Measurements from ENCODE around the gene NFIA.

The NFIA gene

GRCh38 chr1:61226791-61227567 is 144.6 kb downstream of the NFIA start:
- DNase-seq: no peak
- no peaks in the 10 kb centered on the region for H3K9me3 ChIP-seq (ENCODE audit: control insufficient read depth, low read length)
- H2AK5ac ChIP-seq (ENCODE audit: low read length, severe bottlenecking): no peak overlapping the region
- no peak overlapping the region for H3K27ac ChIP-seq (ENCODE audit: low read length, poor library complexity, severe bottlenecking)
- H3K9ac ChIP-seq (ENCODE audit: low read length): peak overlapping the region; percentile 80
- no peak overlapping the region for H3K4ac ChIP-seq (ENCODE audit: low read depth in 1 of 2, low read length in 2 of 2)
- H3K18ac ChIP-seq (ENCODE audit: low read depth in 1 of 2, low read length in 2 of 2): no peak overlapping the region
- no peaks in the 10 kb centered on the region for H3K4me1 ChIP-seq (ENCODE audit: control insufficient read depth, insufficient read depth, low read depth, low read length)
- no peak overlapping the region for H2AFZ ChIP-seq (ENCODE audit: low read depth, low read length)
- WGBS: 91% methylated on average over 12 of the region's 12 CpGs
- no peak overlapping the region for H3K14ac ChIP-seq (ENCODE audit: low read length in 2 of 2)
- no peak overlapping the region for H2BK15ac ChIP-seq (ENCODE audit: low read depth, poor library complexity, severe bottlenecking)
- H3K79me1 ChIP-seq (replicated peaks; ENCODE audit: low read length, poor library complexity, severe bottlenecking): no peaks in the 10 kb centered on the region
- H2BK12ac ChIP-seq (ENCODE audit: low read length in 2 of 2): no peak overlapping the region
- no peaks in the 10 kb centered on the region for H3K36me3 ChIP-seq (ENCODE audit: control insufficient read depth in 1 of 2, insufficient read depth in 2 of 2, low read depth in 1 of 2, low read length in 2 of 2)
- no peaks in the 10 kb centered on the region for H3K27me3 ChIP-seq (ENCODE audit: control insufficient read depth in 1 of 2, insufficient read depth in 1 of 2, low read length in 2 of 2)
- H2BK5ac ChIP-seq (ENCODE audit: low read depth, low read length, poor library complexity, severe bottlenecking): no peak overlapping the region
- no peak overlapping the region for H3K4me2 ChIP-seq (ENCODE audit: low read length, poor library complexity, severe bottlenecking)
- H4K8ac ChIP-seq (ENCODE audit: low read length): no peak overlapping the region
- H3K4me3 ChIP-seq (ENCODE audit: insufficient read depth in 1 of 2, low read depth in 1 of 2, low read length in 2 of 2): peak overlapping the region in 1 of 2 experiments; percentile 76
- H2BK120ac ChIP-seq (ENCODE audit: low read depth, low read length): no peak overlapping the region
- no peak overlapping the region for H4K91ac ChIP-seq (ENCODE audit: low read length)
- H3K23ac ChIP-seq (ENCODE audit: low read length in 2 of 2): no peak overlapping the region

- H3K14ac ChIP-seq (ENCODE audit: low read length in 2 of 2): no peak overlapping the region
Measured at GRCh38 chr1:61227857-61228550, 145.6 kb downstream of the NFIA start.

GRCh38 chr1:61230523-61230922 is 148.2 kb downstream of the NFIA start:
- Histone ChIP-seq H3K4me1 (ENCODE audit: control insufficient read depth, insufficient read depth, low read depth, low read length) (no peaks in the 10 kb centered on the region), H4K91ac (ENCODE audit: low read length) (no peak overlapping the region), H3K9me3 (ENCODE audit: control insufficient read depth, low read length) (no peaks in the 10 kb centered on the region), H3K14ac (ENCODE audit: low read length in 2 of 2) (no peak overlapping the region), H2AK5ac (ENCODE audit: low read length, severe bottlenecking) (no peak overlapping the region), H3K27me3 (ENCODE audit: control insufficient read depth in 1 of 2, insufficient read depth in 1 of 2, low read length in 2 of 2) (no peaks in the 10 kb centered on the region), H2BK5ac (ENCODE audit: low read depth, low read length, poor library complexity, severe bottlenecking) (no peak overlapping the region), H3K36me3 (ENCODE audit: control insufficient read depth in 1 of 2, insufficient read depth in 2 of 2, low read depth in 1 of 2, low read length in 2 of 2) (no peaks in the 10 kb centered on the region), H3K27ac (ENCODE audit: low read length, poor library complexity, severe bottlenecking) (no peak overlapping the region), H2BK15ac (ENCODE audit: low read depth, poor library complexity, severe bottlenecking) (peak overlapping the region; percentile 48), H3K4me2 (ENCODE audit: low read length, poor library complexity, severe bottlenecking) (no peak overlapping the region), H3K4me3 (ENCODE audit: insufficient read depth in 1 of 2, low read depth in 1 of 2, low read length in 2 of 2) (no peak overlapping the region), H3K79me1 (replicated peaks; ENCODE audit: low read length, poor library complexity, severe bottlenecking) (no peaks in the 10 kb centered on the region), H3K4ac (ENCODE audit: low read depth in 1 of 2, low read length in 2 of 2) (no peak overlapping the region), H2BK120ac (ENCODE audit: low read depth, low read length) (no peak overlapping the region), H4K8ac (ENCODE audit: low read length) (no peak overlapping the region), H3K23ac (ENCODE audit: low read length in 2 of 2) (peak overlapping the region in 1 of 2 experiments; percentile 34), H3K18ac (ENCODE audit: low read depth in 1 of 2, low read length in 2 of 2) (no peak overlapping the region), H2BK12ac (ENCODE audit: low read length in 2 of 2) (no peak overlapping the region), H2AFZ (ENCODE audit: low read depth, low read length) (no peak overlapping the region), H3K9ac (ENCODE audit: low read length) (no peak overlapping the region)
- DNase-seq: no peak
- WGBS: 91% methylated on average over 3 of the region's 3 CpGs

More at GRCh38 chr1:61227857-61228550, 145.6 kb downstream of the NFIA start:
- H2AK5ac ChIP-seq (ENCODE audit: low read length, severe bottlenecking): no peak overlapping the region
- H3K9ac ChIP-seq (ENCODE audit: low read length): no peak overlapping the region
- no peak overlapping the region for H2BK120ac ChIP-seq (ENCODE audit: low read depth, low read length)
- no peak overlapping the region for H3K4me3 ChIP-seq (ENCODE audit: insufficient read depth in 1 of 2, low read depth in 1 of 2, low read length in 2 of 2)
- H2BK5ac ChIP-seq (ENCODE audit: low read depth, low read length, poor library complexity, severe bottlenecking): no peak overlapping the region
- no peaks in the 10 kb centered on the region for H3K27me3 ChIP-seq (ENCODE audit: control insufficient read depth in 1 of 2, insufficient read depth in 1 of 2, low read length in 2 of 2)
- no peak overlapping the region for H2AFZ ChIP-seq (ENCODE audit: low read depth, low read length)
- no peak overlapping the region for H3K4me2 ChIP-seq (ENCODE audit: low read length, poor library complexity, severe bottlenecking)
- H3K23ac ChIP-seq (ENCODE audit: low read length in 2 of 2): no peak overlapping the region
- no peak overlapping the region for H3K18ac ChIP-seq (ENCODE audit: low read depth in 1 of 2, low read length in 2 of 2)
- WGBS: 81% methylated on average over 3 of the region's 4 CpGs
- no peak overlapping the region for H4K8ac ChIP-seq (ENCODE audit: low read length)
- no peaks in the 10 kb centered on the region for H3K4me1 ChIP-seq (ENCODE audit: control insufficient read depth, insufficient read depth, low read depth, low read length)
- no peaks in the 10 kb centered on the region for H3K36me3 ChIP-seq (ENCODE audit: control insufficient read depth in 1 of 2, insufficient read depth in 2 of 2, low read depth in 1 of 2, low read length in 2 of 2)
- no peak overlapping the region for H4K91ac ChIP-seq (ENCODE audit: low read length)
- H2BK12ac ChIP-seq (ENCODE audit: low read length in 2 of 2): no peak overlapping the region
- H2BK15ac ChIP-seq (ENCODE audit: low read depth, poor library complexity, severe bottlenecking): no peak overlapping the region
- no peak overlapping the region for H3K27ac ChIP-seq (ENCODE audit: low read length, poor library complexity, severe bottlenecking)
- no peaks in the 10 kb centered on the region for H3K79me1 ChIP-seq (replicated peaks; ENCODE audit: low read length, poor library complexity, severe bottlenecking)
- peak; percentile 3 for DNase-seq
- no peak overlapping the region for H3K4ac ChIP-seq (ENCODE audit: low read depth in 1 of 2, low read length in 2 of 2)
- no peaks in the 10 kb centered on the region for H3K9me3 ChIP-seq (ENCODE audit: control insufficient read depth, low read length)

GRCh38 chr1:61231795-61232194 is 149.4 kb downstream of the NFIA start:
- WGBS: 83% methylated on average over 1 of the region's 2 CpGs
- no peak overlapping the region for H2BK12ac ChIP-seq (ENCODE audit: low read length in 2 of 2)
- H3K4me3 ChIP-seq (ENCODE audit: insufficient read depth in 1 of 2, low read depth in 1 of 2, low read length in 2 of 2): no peak overlapping the region

More at GRCh38 chr1:61231795-61232194, 149.4 kb downstream of the NFIA start:
- H2BK5ac ChIP-seq (ENCODE audit: low read depth, low read length, poor library complexity, severe bottlenecking): no peak overlapping the region
- no peak overlapping the region for H4K8ac ChIP-seq (ENCODE audit: low read length)
- no peak overlapping the region for H2BK120ac ChIP-seq (ENCODE audit: low read depth, low read length)
- H3K79me1 ChIP-seq (replicated peaks; ENCODE audit: low read length, poor library complexity, severe bottlenecking): no peaks in the 10 kb centered on the region
- H3K18ac ChIP-seq (ENCODE audit: low read depth in 1 of 2, low read length in 2 of 2): no peak overlapping the region
- H3K36me3 ChIP-seq (ENCODE audit: control insufficient read depth in 1 of 2, insufficient read depth in 2 of 2, low read depth in 1 of 2, low read length in 2 of 2): no peaks in the 10 kb centered on the region
- no peaks in the 10 kb centered on the region for H3K9me3 ChIP-seq (ENCODE audit: control insufficient read depth, low read length)
- DNase-seq: no peak
- no peak overlapping the region for H3K4me2 ChIP-seq (ENCODE audit: low read length, poor library complexity, severe bottlenecking)
- H3K27ac ChIP-seq (ENCODE audit: low read length, poor library complexity, severe bottlenecking): no peak overlapping the region
- no peak overlapping the region for H3K23ac ChIP-seq (ENCODE audit: low read length in 2 of 2)
- no peak overlapping the region for H4K91ac ChIP-seq (ENCODE audit: low read length)
- H3K9ac ChIP-seq (ENCODE audit: low read length): no peak overlapping the region
- no peak overlapping the region for H3K14ac ChIP-seq (ENCODE audit: low read length in 2 of 2)
- H3K4me1 ChIP-seq (ENCODE audit: control insufficient read depth, insufficient read depth, low read depth, low read length): no peaks in the 10 kb centered on the region
- H3K4ac ChIP-seq (ENCODE audit: low read depth in 1 of 2, low read length in 2 of 2): no peak overlapping the region
- no peak overlapping the region for H2AFZ ChIP-seq (ENCODE audit: low read depth, low read length)
- H2AK5ac ChIP-seq (ENCODE audit: low read length, severe bottlenecking): no peak overlapping the region
- H3K27me3 ChIP-seq (ENCODE audit: control insufficient read depth in 1 of 2, insufficient read depth in 1 of 2, low read length in 2 of 2): no peaks in the 10 kb centered on the region
- H2BK15ac ChIP-seq (ENCODE audit: low read depth, poor library complexity, severe bottlenecking): no peak overlapping the region

Data from mesenchymal stem cell (in vitro differentiated cells and primary cell).